ENCODE results near the gene CLDN25.

The CLDN25 gene

DNA sequence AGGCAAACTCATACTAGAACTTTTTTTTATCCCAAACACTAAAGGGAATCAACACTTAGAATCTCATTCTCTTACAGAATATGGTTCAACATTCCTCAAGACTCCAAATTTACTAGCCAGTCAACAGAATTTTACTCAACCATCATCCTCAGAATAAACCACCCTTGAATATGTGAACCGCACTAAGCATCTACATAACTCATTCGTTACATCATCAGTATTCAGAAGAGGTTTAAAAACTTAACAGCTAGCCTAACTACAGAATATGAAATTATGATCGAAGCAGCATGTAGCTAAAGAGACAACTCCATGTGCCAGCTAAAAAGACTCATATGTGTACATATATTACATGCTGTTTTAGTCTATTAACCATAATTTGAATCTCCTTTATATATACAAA lies 47.9 kb downstream of the CLDN25 start:
- H3K4me3 ChIP-seq (ENCODE audit: low read depth, low read length), result no peak overlapping the region
- in situ Hi-C loops (cut with HindIII; ENCODE audit: low sequenced_read_pairs), result no loop called here
- TF ChIP-seq, protein P1, sequence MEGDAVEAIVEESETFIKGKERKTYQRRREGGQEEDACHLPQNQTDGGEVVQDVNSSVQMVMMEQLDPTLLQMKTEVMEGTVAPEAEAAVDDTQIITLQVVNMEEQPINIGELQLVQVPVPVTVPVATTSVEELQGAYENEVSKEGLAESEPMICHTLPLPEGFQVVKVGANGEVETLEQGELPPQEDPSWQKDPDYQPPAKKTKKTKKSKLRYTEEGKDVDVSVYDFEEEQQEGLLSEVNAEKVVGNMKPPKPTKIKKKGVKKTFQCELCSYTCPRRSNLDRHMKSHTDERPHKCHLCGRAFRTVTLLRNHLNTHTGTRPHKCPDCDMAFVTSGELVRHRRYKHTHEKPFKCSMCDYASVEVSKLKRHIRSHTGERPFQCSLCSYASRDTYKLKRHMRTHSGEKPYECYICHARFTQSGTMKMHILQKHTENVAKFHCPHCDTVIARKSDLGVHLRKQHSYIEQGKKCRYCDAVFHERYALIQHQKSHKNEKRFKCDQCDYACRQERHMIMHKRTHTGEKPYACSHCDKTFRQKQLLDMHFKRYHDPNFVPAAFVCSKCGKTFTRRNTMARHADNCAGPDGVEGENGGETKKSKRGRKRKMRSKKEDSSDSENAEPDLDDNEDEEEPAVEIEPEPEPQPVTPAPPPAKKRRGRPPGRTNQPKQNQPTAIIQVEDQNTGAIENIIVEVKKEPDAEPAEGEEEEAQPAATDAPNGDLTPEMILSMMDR (IDR thresholded peaks at IDR 0.05; ENCODE audit: low read depth, low read length), result no peak
- no peak for DNase-seq (ENCODE audit: low read depth, low spot score)

DNA sequence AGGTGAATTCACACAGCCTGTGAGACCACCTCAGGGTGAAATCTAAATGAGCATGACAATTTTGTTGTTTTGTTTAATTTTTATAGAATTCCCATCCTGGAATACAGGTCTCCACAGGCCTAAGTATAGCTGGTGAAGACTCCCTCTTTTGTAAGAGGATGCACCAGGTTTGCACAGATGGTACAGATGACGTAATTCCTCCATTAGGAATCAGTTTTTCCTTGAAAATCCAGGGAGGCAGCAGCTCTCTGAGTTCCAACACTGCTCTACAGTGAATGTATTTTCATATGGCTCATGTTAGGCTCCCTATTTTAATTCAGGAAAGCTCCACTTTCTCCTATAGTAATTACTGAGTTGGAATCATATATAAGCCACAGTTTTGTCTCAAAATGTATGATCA lies 48.6 kb downstream of the CLDN25 start:
- TF ChIP-seq, protein P1 (IDR thresholded peaks at IDR 0.05; ENCODE audit: low read depth, low read length), result no peak
- no peak for DNase-seq (ENCODE audit: low read depth, low spot score)
- in situ Hi-C loops (cut with HindIII; ENCODE audit: low sequenced_read_pairs), result no loop called here

DNA sequence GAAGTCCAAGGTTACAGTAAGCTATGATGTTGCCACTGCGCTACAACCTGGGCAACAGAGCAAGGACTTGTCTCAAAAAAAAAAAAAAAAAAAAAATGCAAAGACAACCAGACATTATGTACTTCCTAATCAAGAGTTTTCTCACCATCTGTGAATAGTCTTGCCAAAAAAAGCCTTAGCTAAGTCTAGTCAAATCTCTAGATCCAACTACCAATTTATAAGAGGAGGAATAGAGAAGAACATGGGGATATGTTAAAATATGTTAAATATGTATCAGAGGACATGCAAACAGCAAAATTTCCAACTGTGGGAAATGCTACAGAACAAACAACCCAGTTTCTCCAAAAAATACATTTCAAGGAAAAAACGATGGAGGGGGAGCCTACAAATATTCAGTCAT lies 50.2 kb downstream of the CLDN25 start:
- DNase-seq (ENCODE audit: low read depth, low spot score), result no peak
- TF ChIP-seq, protein P1 (IDR thresholded peaks at IDR 0.05; ENCODE audit: low read depth, low read length), result no peak
- in situ Hi-C loops (cut with HindIII; ENCODE audit: low sequenced_read_pairs), result no loop called here
- H3K4me3 ChIP-seq (ENCODE audit: low read depth, low read length), result no peak overlapping the region

More for the DNA sequence above, 48.6 kb downstream of the CLDN25 start:
- no peak overlapping the region for H3K4me3 ChIP-seq (ENCODE audit: low read depth, low read length)
